ENCODE measurements around the gene LIPE.
A peak's percentile ranks its signal among the peaks of the same experiment; 100 is the strongest.

LIPE gene

GRCh38 chr19:42356686-42357085 lies 70.5 kb downstream of the LIPE start:
- no peak overlapping the region for H3K4me3 ChIP-seq (ENCODE audit: low read depth, low read length)
- no peak for DNase-seq (ENCODE audit: low read depth)
- no peak for TF ChIP-seq CTCF (conservative IDR thresholded peaks at IDR 0.05; ENCODE audit: low read depth, low read length)

GRCh38 chr19:42355896-42356295 lies 71.3 kb downstream of the LIPE start:
- H3K4me3 ChIP-seq (ENCODE audit: low read depth, low read length): no peak overlapping the region
- TF ChIP-seq CTCF (conservative IDR thresholded peaks at IDR 0.05; ENCODE audit: low read depth, low read length): no peak
- DNase-seq (ENCODE audit: low read depth): no peak

- TF ChIP-seq CTCF (conservative IDR thresholded peaks at IDR 0.05; ENCODE audit: low read depth, low read length): no peak
- no peak for DNase-seq (ENCODE audit: low read depth)
- H3K4me3 ChIP-seq (ENCODE audit: low read depth, low read length): no peak overlapping the region
Measured at GRCh38 chr19:42353341-42354015, 73.7 kb downstream of the LIPE start.

GRCh38 chr19:42352301-42353259 lies 74.6 kb downstream of the LIPE start:
- no peak for TF ChIP-seq CTCF (conservative IDR thresholded peaks at IDR 0.05; ENCODE audit: low read depth, low read length)
- DNase-seq (ENCODE audit: low read depth): peak; percentile 20
- no peak overlapping the region for H3K4me3 ChIP-seq (ENCODE audit: low read depth, low read length)

Measured in choroid plexus epithelial cell (primary cell).